GM23338 (cell line): Measurements from ENCODE around the gene GTF2A2.

Experiments used
- CREB1 ChIP-seq: fragments of 250-450 bp; sonication (Bioruptor Pico); IDR thresholded peaks from 2 replicates; pipeline ENCODE4 v1.5.0; 2020; ENCODE audit warnings: low read depth, mild to moderate bottlenecking, moderate library complexity
- EZH2 ChIP-seq: fragments of 200-600 bp; sonication (generic); IDR thresholded peaks from one replicate; pipeline ENCODE4 v1.8.0; 2017; ENCODE audit warnings: antibody characterized with exemption, mild to moderate bottlenecking, low read depth; ENCODE audit not compliant: unreplicated experiment
- EZH2phosphoT487 ChIP-seq: fragments of 200-600 bp; sonication (generic); IDR thresholded peaks from one replicate; pipeline ENCODE4 v1.8.1; 2018; ENCODE audit warnings: antibody characterized with exemption; ENCODE audit not compliant: unreplicated experiment
- JUNB ChIP-seq: IDR thresholded peaks from one replicate; pipeline ENCODE4 v1.6.1; 2016; ENCODE audit warnings: antibody characterized with exemption; ENCODE audit not compliant: unreplicated experiment
- NANOG ChIP-seq: IDR thresholded peaks from 2 replicates; pipeline ENCODE4 v1.6.1; 2016; ENCODE audit warnings: antibody characterized with exemption, borderline replicate concordance
- POLR2AphosphoS5 ChIP-seq: IDR thresholded peaks from 2 replicates; pipeline ENCODE4 v1.6.1; 2016; ENCODE audit warnings: antibody characterized with exemption, low read depth
- STAT1 ChIP-seq: IDR thresholded peaks from one replicate; pipeline ENCODE4 v1.6.1; 2016; ENCODE audit warnings: antibody characterized with exemption; ENCODE audit not compliant: unreplicated experiment
- ZNF114 ChIP-seq: fragments of 250-450 bp; sonication (Bioruptor Pico); IDR thresholded peaks from 2 replicates; pipeline ENCODE4 v1.5.0; 2020; ENCODE audit warnings: mild to moderate bottlenecking, moderate library complexity
- ZNF331 ChIP-seq: fragments of 250-450 bp; sonication (Bioruptor Pico); IDR thresholded peaks from 2 replicates; pipeline ENCODE4 v1.5.0; 2020; ENCODE audit warnings: low read depth, mild to moderate bottlenecking, moderate library complexity
- TF ChIP-seq, protein P1 (sequence below), 2 experiments: fragments of 200-600 bp in 1 of 2; sonication (generic) in 1 of 2; conservative IDR thresholded peaks; 2 replicates each; pipeline versions ENCODE4 v1.5.1 to v1.6.1; 2016 to 2017; ENCODE audit warnings: antibody characterized with exemption in 2 of 2, low read depth in 2 of 2, mild to moderate bottlenecking in 2 of 2, moderate library complexity in 1 of 2
- TF ChIP-seq, protein P2 (sequence below): IDR thresholded peaks from one replicate; pipeline ENCODE4 v1.6.1; 2018; ENCODE audit warnings: antibody characterized with exemption; ENCODE audit not compliant: unreplicated experiment
- TF ChIP-seq, protein P3 (sequence below): fragments of 250-450 bp; sonication (Bioruptor Pico); IDR thresholded peaks from 2 replicates; pipeline ENCODE4 v1.5.0; 2020; ENCODE audit warnings: mild to moderate bottlenecking, moderate library complexity
- TF ChIP-seq, protein P4 (sequence below): IDR thresholded peaks from 2 replicates; pipeline ENCODE4 v1.6.1; 2016; ENCODE audit warnings: antibody characterized with exemption

DNA sequence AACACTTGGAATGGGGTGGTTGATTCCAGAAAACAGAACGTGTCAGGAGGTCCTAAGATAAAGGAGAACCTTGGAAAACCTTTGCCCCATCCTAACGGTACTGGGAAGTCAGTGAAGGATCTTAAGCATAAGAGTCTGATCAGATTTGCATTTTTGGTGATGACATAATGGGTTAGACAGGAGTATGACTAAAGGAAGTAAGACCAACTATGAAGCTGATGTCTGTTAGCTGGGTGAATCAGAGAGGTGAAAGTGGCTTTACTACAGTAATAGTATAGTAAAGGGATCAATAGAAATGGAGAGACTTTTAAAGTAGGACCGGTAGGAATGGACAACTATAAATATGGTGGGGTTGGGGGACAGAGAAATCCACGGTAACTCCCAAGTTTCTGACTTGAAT lies 12.6 kb downstream of the GTF2A2 start:
- TF ChIP-seq, protein P1, sequence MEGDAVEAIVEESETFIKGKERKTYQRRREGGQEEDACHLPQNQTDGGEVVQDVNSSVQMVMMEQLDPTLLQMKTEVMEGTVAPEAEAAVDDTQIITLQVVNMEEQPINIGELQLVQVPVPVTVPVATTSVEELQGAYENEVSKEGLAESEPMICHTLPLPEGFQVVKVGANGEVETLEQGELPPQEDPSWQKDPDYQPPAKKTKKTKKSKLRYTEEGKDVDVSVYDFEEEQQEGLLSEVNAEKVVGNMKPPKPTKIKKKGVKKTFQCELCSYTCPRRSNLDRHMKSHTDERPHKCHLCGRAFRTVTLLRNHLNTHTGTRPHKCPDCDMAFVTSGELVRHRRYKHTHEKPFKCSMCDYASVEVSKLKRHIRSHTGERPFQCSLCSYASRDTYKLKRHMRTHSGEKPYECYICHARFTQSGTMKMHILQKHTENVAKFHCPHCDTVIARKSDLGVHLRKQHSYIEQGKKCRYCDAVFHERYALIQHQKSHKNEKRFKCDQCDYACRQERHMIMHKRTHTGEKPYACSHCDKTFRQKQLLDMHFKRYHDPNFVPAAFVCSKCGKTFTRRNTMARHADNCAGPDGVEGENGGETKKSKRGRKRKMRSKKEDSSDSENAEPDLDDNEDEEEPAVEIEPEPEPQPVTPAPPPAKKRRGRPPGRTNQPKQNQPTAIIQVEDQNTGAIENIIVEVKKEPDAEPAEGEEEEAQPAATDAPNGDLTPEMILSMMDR (conservative IDR thresholded peaks at IDR 0.05; ENCODE audit: low read depth in 2 of 2) = no peak
- TF ChIP-seq, protein P2, sequence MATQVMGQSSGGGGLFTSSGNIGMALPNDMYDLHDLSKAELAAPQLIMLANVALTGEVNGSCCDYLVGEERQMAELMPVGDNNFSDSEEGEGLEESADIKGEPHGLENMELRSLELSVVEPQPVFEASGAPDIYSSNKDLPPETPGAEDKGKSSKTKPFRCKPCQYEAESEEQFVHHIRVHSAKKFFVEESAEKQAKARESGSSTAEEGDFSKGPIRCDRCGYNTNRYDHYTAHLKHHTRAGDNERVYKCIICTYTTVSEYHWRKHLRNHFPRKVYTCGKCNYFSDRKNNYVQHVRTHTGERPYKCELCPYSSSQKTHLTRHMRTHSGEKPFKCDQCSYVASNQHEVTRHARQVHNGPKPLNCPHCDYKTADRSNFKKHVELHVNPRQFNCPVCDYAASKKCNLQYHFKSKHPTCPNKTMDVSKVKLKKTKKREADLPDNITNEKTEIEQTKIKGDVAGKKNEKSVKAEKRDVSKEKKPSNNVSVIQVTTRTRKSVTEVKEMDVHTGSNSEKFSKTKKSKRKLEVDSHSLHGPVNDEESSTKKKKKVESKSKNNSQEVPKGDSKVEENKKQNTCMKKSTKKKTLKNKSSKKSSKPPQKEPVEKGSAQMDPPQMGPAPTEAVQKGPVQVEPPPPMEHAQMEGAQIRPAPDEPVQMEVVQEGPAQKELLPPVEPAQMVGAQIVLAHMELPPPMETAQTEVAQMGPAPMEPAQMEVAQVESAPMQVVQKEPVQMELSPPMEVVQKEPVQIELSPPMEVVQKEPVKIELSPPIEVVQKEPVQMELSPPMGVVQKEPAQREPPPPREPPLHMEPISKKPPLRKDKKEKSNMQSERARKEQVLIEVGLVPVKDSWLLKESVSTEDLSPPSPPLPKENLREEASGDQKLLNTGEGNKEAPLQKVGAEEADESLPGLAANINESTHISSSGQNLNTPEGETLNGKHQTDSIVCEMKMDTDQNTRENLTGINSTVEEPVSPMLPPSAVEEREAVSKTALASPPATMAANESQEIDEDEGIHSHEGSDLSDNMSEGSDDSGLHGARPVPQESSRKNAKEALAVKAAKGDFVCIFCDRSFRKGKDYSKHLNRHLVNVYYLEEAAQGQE = no peak
- no peak for TF ChIP-seq EZH2
- TF ChIP-seq POLR2AphosphoS5 = no peak
- TF ChIP-seq CREB1 (CRISPR knock-in tag) = no peak
- no peak for TF ChIP-seq EZH2phosphoT487
- no peak for TF ChIP-seq JUNB
- TF ChIP-seq STAT1 = no peak
- TF ChIP-seq ZNF331 (CRISPR knock-in tag) = no peak
- no peak for TF ChIP-seq ZNF114 (CRISPR knock-in tag)
- TF ChIP-seq, protein P3, sequence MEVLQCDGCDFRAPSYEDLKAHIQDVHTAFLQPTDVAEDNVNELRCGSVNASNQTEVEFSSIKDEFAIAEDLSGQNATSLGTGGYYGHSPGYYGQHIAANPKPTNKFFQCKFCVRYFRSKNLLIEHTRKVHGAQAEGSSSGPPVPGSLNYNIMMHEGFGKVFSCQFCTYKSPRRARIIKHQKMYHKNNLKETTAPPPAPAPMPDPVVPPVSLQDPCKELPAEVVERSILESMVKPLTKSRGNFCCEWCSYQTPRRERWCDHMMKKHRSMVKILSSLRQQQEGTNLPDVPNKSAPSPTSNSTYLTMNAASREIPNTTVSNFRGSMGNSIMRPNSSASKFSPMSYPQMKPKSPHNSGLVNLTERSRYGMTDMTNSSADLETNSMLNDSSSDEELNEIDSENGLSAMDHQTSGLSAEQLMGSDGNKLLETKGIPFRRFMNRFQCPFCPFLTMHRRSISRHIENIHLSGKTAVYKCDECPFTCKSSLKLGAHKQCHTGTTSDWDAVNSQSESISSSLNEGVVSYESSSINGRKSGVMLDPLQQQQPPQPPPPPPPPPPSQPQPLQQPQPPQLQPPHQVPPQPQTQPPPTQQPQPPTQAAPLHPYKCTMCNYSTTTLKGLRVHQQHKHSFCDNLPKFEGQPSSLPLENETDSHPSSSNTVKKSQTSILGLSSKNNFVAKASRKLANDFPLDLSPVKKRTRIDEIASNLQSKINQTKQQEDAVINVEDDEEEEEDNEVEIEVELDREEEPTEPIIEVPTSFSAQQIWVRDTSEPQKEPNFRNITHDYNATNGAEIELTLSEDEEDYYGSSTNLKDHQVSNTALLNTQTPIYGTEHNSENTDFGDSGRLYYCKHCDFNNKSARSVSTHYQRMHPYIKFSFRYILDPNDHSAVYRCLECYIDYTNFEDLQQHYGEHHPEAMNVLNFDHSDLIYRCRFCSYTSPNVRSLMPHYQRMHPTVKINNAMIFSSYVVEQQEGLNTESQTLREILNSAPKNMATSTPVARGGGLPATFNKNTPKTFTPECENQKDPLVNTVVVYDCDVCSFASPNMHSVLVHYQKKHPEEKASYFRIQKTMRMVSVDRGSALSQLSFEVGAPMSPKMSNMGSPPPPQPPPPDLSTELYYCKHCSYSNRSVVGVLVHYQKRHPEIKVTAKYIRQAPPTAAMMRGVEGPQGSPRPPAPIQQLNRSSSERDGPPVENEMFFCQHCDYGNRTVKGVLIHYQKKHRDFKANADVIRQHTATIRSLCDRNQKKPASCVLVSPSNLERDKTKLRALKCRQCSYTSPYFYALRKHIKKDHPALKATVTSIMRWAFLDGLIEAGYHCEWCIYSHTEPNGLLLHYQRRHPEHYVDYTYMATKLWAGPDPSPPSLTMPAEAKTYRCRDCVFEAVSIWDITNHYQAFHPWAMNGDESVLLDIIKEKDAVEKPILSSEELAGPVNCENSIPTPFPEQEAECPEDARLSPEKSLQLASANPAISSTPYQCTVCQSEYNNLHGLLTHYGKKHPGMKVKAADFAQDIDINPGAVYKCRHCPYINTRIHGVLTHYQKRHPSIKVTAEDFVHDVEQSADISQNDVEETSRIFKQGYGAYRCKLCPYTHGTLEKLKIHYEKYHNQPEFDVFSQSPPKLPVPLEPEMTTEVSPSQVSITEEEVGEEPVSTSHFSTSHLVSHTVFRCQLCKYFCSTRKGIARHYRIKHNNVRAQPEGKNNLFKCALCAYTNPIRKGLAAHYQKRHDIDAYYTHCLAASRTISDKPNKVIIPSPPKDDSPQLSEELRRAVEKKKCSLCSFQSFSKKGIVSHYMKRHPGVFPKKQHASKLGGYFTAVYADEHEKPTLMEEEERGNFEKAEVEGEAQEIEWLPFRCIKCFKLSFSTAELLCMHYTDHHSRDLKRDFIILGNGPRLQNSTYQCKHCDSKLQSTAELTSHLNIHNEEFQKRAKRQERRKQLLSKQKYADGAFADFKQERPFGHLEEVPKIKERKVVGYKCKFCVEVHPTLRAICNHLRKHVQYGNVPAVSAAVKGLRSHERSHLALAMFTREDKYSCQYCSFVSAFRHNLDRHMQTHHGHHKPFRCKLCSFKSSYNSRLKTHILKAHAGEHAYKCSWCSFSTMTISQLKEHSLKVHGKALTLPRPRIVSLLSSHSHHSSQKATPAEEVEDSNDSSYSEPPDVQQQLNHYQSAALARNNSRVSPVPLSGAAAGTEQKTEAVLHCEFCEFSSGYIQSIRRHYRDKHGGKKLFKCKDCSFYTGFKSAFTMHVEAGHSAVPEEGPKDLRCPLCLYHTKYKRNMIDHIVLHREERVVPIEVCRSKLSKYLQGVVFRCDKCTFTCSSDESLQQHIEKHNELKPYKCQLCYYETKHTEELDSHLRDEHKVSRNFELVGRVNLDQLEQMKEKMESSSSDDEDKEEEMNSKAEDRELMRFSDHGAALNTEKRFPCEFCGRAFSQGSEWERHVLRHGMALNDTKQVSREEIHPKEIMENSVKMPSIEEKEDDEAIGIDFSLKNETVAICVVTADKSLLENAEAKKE (CRISPR knock-in tag) = no peak
- TF ChIP-seq, protein P4, sequence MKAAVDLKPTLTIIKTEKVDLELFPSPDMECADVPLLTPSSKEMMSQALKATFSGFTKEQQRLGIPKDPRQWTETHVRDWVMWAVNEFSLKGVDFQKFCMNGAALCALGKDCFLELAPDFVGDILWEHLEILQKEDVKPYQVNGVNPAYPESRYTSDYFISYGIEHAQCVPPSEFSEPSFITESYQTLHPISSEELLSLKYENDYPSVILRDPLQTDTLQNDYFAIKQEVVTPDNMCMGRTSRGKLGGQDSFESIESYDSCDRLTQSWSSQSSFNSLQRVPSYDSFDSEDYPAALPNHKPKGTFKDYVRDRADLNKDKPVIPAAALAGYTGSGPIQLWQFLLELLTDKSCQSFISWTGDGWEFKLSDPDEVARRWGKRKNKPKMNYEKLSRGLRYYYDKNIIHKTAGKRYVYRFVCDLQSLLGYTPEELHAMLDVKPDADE = no peak
- TF ChIP-seq NANOG = no peak
